Coronary artery (tissue), 2 donors: Measurements from ENCODE around the gene CTAGE4.
"Not testable (repeated sequence)": the region's sequence is repeated elsewhere in the genome, so short reads cannot be mapped to it uniquely, and the experiment has no call there.

ENCODE experiments used
- DNase-seq: peaks from one replicate; pipeline ENCODE4 v3.0.0-alpha.2; 2017; ENCODE audit warnings: low spot score
- H3K27ac ChIP-seq, 2 donors: fragments of 200-600 bp; sonication (generic); one replicate each; pipeline ENCODE4 v1.5.1; 2016 to 2019
- H3K4me3 ChIP-seq: fragments of 200-600 bp; sonication (generic); 2 replicates; pipeline ENCODE4 v1.5.1; 2016; ENCODE audit warnings: mild to moderate bottlenecking, moderate library complexity
- CTCF ChIP-seq: fragments of 200-600 bp; sonication (generic); IDR thresholded peaks from one replicate; pipeline ENCODE4 v1.5.1; 2019; ENCODE audit warnings: antibody characterized with exemption

CTAGE4 gene

GRCh38 chr7:144164784-144165183, 18.5 kb upstream of the CTAGE4 start:
- no peak overlapping the region for H3K27ac ChIP-seq
- TF ChIP-seq CTCF: no peak
- DNase-seq: no peak

GRCh38 chr7:144171594-144172350, 11.5 kb upstream of the CTAGE4 start:
- H3K27ac ChIP-seq, DNase-seq, H3K4me3 ChIP-seq: not testable (repeated sequence)

More at GRCh38 chr7:144164784-144165183, 18.5 kb upstream of the CTAGE4 start:
- no peak overlapping the region for H3K4me3 ChIP-seq

GRCh38 chr7:144174613-144175012, 8.7 kb upstream of the CTAGE4 start:
- DNase-seq: no peak
- no peak overlapping the region for H3K27ac ChIP-seq
- no peak for TF ChIP-seq CTCF
- no peak overlapping the region for H3K4me3 ChIP-seq

GRCh38 chr7:144178380-144179164, 4.7 kb upstream of the CTAGE4 start:
- H3K27ac ChIP-seq, DNase-seq, H3K4me3 ChIP-seq: not testable (repeated sequence)

GRCh38 chr7:144179165-144179479, 4.1 kb upstream of the CTAGE4 start:
- DNase-seq, H3K27ac ChIP-seq, H3K4me3 ChIP-seq: not testable (repeated sequence)

GRCh38 chr7:144187848-144188247, 4.6 kb downstream of the CTAGE4 start:
- H3K4me3 ChIP-seq, H3K27ac ChIP-seq, DNase-seq: not testable (repeated sequence)

GRCh38 chr7:144188578-144189171, 5.4 kb downstream of the CTAGE4 start:
- not testable (repeated sequence) for H3K4me3 ChIP-seq, DNase-seq, H3K27ac ChIP-seq

GRCh38 chr7:144193782-144194181, 10.5 kb downstream of the CTAGE4 start:
- not testable (repeated sequence) for DNase-seq, H3K4me3 ChIP-seq, H3K27ac ChIP-seq

- not testable (repeated sequence) for DNase-seq, H3K27ac ChIP-seq, H3K4me3 ChIP-seq
Measured at GRCh38 chr7:144194453-144194852, 11.2 kb downstream of the CTAGE4 start.

- H3K4me3 ChIP-seq, H3K27ac ChIP-seq, DNase-seq: not testable (repeated sequence)
Measured at GRCh38 chr7:144195212-144195872, 12.1 kb downstream of the CTAGE4 start, which contains the start of gene ARHGEF35. TSS of gene ARHGEF35 (minus strand) at chr7:144195833. CDS start at chr7:144188383, 7,450 bp downstream.

GRCh38 chr7:144198934-144199333, 15.7 kb downstream of the CTAGE4 start:
- not testable (repeated sequence) for H3K27ac ChIP-seq, DNase-seq, H3K4me3 ChIP-seq

GRCh38 chr7:144201978-144202377, 18.7 kb downstream of the CTAGE4 start:
- not testable (repeated sequence) for DNase-seq, H3K27ac ChIP-seq, H3K4me3 ChIP-seq

GRCh38 chr7:144203086-144203485, 19.8 kb downstream of the CTAGE4 start:
- H3K4me3 ChIP-seq, DNase-seq, H3K27ac ChIP-seq: not testable (repeated sequence)

GRCh38 chr7:144205306-144205705, 22.0 kb downstream of the CTAGE4 start:
- H3K27ac ChIP-seq, DNase-seq, H3K4me3 ChIP-seq: not testable (repeated sequence)

GRCh38 chr7:144217200-144217599, 33.9 kb downstream of the CTAGE4 start:
- H3K4me3 ChIP-seq, H3K27ac ChIP-seq, DNase-seq: not testable (repeated sequence)

GRCh38 chr7:144218581-144218980, 35.3 kb downstream of the CTAGE4 start:
- not testable (repeated sequence) for H3K4me3 ChIP-seq, H3K27ac ChIP-seq, DNase-seq
